ENCODE measurements around the gene CYP2R1.

Gene CYP2R1, protein sequence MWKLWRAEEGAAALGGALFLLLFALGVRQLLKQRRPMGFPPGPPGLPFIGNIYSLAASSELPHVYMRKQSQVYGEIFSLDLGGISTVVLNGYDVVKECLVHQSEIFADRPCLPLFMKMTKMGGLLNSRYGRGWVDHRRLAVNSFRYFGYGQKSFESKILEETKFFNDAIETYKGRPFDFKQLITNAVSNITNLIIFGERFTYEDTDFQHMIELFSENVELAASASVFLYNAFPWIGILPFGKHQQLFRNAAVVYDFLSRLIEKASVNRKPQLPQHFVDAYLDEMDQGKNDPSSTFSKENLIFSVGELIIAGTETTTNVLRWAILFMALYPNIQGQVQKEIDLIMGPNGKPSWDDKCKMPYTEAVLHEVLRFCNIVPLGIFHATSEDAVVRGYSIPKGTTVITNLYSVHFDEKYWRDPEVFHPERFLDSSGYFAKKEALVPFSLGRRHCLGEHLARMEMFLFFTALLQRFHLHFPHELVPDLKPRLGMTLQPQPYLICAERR

DNA sequence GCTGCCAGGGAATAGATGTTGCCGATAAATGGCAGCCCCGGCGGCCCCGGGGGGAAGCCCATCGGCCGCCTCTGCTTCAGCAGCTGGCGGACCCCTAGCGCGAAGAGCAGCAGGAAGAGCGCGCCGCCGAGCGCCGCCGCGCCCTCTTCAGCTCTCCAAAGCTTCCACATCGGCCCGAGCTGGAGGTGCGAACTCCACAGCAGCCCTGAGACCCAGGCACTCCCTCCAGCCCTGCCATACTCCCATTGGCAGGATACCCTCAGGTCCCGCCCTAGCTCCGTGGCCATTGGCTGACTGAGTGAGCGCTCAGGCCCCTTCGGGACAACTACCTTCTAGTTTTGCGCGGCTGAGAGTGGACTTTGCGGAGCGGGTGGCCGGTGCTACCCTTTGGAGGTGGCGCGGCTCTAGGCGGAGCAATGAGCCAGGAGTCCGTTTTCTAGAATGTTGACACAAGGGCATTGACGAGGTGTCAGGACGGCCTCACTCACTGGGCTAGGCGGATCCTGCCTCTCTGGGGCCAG lies at the start of gene CYP2R1:
Gene CYP2R1, minus strand, starts transcription at position 196 of the 521 bp plus-strand sequence. Its CDS starts 26 bp downstream, at position 170.
- DNase-seq = peak; percentile 98

DNA sequence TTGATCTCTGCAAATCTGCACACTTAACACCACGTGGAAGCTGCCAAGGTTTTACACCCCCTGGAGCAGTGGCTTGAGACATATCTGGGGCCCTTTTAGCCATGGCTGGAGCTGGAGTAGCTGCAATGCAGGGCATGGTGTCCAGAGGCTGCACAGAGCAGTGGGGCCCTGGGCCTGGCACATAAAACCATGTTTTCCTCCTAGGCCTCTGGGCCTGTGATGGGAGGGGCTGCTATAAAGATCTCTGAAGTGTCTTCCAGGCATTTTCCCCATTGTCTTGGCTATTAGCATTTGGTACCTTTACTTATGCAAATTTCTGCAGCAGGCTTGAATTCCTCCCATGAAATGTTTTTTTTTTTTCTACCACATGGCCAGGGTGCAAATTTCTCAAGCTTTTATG lies 46.9 kb upstream of the CYP2R1 start:
- DNase-seq = no peak

DNA sequence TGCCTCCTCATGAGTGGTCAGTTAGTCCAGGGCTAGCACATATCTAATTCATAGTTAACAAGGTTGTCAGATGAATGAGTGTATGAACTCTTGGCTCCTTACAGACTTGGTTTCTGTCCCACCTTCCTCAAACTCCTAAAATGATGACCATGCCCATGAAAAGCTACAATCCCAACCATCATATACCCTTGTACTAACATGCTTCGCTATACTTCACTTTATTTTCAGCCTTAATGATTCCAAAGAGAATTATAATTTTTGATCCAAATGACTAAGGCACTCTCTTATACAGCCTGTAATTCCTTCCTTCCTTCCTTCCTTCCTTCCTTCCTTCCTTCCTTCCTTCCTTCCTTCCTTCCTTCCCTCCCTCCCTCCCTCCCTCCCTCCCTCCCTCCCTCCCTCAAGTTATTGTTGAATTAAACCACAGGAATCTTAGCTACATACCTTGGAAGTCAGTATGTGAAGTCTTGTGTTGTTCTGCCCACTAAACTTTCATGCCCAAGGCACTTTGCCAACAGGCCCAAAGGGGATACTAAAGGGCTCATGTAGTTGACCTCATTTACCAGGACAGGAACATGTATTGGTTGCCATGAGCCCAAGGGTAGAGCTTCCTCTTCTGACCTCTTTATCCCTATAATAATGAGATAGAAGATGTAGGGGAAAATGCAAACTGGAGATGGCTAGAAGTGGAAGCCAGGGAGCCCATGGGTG lies 42.8 kb upstream of the CYP2R1 start:
- no peak for DNase-seq

DNA sequence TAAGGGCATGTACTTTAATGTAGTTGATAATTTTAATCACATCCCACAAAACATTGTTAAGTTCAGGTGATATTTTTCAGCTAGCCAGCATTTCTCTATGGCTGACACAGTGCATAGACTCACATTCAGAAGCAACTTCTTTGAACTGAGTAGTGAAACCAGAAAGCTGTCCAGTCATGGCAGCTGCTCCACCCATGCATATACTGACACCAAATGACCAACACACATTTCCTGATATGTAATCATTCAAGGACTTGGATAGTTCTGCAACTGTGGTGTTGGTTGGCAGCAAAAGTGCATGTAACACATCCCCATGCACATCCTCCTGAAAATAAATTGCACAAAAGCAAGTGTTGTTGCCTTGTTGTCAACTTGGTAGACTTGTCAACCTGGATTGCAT lies 40.4 kb upstream of the CYP2R1 start:
- no peak for DNase-seq

DNA sequence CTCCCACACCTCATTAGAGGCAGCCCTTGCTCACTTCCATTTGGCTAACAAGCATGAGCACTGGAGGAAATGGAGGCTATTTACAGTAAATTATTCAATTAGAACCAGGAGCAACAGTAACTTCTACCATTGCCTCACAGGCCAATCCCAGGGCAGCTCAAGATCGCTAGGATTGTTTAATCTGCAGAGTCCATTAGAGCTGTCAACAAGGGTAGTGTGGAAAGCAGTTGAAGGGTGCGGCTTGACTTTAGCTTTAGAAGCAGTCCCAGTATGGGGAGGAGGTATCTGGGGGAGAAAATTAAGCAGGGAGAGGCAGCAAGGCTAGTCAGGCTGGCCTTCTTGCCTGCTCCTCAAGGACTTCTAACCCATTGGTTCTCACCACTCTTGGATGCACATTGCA lies 38.3 kb upstream of the CYP2R1 start:
- no peak for DNase-seq

DNA sequence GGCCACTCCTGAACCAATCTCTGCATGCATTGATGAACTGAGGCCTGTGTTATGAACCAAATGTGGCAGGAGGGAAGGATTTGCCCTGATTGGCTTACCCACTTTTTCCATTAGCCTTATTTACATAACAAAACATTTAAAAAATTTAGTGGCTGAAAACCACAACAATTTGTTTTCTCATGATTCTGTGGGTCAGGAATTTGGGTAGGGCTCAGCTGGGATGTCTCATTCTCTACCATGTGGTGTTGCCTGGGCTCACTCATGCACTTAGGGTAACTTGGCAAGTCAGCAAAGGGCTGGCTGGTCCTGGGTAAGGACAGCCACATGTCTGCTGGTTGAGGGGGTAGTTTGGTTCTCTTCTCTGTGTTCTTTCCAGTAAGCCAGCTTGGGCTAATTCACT lies 35.1 kb upstream of the CYP2R1 start:
- DNase-seq = no peak

DNA sequence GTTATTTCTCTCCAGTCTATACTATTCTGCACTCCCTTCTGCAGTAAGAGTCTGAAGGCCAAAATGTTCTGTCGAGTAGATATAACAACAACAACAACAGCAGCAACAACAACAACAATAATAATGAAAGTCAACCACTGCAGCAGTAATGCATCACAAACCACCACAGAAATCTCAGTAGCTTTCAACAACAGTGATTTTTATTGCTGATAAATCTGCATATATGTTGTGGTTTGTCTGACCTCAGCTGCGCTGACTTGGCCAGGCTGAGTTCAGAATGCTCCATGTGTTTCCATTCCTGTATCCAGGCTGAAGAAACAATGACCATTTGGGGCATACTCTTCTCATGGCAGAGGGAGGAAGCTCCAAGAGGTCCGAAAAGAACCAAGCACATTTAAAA lies 32.3 kb upstream of the CYP2R1 start:
- DNase-seq = no peak

DNA sequence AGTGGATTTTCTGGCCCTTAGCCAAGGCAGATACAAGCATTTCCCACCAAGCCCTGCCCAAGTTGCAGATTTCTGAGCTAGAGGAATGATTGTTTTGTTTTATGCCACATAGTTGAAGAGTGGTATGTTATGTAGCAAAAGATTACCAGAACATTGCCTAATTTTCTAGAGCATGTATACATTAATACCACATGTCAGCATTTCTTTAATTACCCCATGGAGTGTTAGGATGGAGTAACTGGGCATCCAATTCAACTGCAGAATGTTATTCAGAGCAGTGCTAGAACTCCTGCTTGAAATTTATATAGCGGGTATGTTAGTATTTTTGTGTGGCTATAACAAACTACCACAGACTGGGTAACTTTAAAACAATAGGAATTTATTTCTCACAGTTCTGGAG lies 24.4 kb upstream of the CYP2R1 start:
- DNase-seq = no peak

DNA sequence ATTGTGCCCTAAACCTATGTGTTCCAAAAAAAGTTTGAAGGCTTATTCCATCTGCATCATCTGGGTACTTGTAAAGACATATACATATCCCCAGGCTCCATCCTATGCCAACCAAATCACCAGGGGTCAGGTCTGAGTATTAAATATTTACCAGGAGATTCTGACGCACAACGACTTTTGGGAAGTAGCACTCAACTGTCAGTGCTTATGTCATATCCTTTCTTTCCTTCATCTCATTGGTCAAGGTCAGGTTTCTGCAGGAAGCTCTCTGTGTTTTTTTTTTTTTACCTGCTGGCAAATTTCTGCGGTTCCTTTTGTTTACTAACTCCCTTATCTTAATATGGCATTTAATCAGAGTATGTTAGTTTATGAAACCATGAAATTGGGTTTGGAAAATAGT lies 22.5 kb upstream of the CYP2R1 start:
- DNase-seq = no peak

DNA sequence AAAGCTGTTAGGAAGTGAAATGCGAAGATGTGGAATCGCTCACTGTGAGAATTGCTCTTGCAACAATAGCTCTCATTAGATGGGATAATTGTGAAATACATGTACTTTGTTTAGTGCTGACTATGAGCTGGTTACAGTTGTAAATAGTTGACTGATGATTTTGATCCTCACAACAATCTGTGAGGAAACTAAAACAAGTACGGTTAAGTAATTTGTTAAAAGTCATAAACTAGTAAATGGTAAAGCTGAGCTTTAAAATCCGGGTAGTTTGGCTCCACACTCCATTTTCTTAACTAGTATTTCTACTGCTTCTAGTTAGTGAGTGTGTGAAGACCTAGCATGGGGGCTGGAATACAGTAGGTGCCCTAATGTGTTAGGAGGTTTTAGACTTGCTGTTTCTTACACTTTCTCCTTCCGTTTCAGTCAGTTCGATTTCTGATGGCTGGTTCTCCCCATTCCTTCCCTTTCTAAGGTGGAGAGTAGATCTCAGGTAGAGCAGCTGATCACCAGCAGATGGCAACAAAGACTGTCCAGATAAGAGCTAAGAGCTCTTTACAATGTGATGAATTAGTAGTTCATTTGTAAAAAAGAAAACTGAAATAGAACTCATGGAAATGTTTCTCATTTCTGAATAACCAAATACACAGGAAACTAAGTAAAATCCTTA lies 16.3 kb upstream of the CYP2R1 start:
- peak; percentile 50 to 58 for DNase-seq

DNA sequence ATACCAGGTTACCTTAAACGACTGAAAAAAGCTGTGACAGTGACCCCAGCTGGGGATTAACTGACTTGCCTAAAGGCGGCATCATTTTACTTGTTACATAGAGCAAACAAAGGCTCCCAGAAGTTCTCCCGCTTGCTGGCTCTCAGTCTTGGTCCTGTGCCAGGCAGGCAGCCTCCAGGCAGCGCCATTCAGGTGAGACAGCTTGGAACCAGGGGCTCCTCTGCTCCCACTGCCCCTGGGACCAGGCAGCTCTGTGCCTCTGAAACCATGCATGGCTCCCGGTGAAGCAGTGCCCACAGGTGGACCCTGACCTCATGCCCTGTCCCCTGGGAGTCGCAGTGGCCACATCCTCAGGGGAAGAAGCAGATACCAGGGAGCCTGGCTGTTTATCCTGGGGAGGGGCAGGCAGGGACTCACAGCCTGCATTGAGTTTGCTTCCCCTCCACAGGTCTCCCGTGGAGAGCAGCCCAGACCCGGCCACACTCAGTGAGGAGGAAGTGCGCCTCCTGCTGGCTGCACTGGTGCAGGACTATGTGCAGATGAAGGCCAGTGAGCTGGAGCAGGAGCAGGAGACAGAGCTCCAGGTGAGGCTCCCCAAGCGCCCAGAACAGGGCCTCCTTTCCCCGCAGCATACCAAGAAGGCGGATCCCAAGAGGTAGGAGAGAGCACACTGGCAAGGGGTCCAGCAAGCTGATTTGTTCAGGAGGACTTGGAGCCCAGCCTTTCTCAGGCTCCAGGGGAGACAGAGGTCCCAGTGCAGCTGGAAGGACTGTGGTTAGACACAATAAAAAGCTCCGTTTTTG lies 15.6 kb upstream of the CYP2R1 start:
- DNase-seq = peak; percentile 57 to 76

DNA sequence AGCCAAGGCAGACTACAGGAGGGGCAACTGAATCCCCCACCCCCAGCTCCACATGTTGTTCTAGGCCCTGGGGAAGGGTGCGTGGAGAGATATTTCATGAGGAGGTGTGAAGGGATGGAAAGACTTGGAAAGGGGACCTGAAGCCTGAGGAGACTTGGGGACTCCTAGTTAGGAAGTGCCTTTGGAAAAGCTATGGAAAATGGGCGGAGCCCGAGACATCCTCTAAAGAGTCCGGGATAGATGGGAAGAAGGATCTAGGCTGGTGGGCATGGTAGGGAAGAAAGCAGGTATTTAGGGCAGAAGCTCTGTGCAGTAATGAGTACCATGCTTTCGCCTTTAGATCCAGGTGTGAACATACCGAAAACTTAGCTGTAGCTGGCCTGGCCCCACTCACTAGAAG lies 15.0 kb upstream of the CYP2R1 start:
- DNase-seq = no peak

DNA sequence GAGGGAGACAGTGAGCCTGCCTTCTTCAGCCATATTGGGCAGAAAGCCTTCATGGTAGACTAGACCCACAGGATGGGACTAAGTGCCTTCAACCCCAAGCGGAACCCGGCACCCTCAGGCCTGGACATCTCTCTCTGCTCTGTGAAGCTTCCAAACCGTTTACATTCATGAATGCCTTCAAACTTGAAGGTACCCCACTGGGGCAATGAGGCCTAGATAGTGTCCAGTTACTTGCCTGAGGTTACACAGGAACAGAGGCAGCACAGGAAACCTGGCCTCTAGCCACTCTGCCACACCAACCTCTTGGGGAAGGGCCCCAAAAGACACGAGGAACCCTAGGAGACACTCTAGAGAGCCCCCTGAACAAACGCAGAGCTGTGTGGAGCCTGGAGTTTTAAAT lies 14.5 kb upstream of the CYP2R1 start:
- no peak for DNase-seq

DNA sequence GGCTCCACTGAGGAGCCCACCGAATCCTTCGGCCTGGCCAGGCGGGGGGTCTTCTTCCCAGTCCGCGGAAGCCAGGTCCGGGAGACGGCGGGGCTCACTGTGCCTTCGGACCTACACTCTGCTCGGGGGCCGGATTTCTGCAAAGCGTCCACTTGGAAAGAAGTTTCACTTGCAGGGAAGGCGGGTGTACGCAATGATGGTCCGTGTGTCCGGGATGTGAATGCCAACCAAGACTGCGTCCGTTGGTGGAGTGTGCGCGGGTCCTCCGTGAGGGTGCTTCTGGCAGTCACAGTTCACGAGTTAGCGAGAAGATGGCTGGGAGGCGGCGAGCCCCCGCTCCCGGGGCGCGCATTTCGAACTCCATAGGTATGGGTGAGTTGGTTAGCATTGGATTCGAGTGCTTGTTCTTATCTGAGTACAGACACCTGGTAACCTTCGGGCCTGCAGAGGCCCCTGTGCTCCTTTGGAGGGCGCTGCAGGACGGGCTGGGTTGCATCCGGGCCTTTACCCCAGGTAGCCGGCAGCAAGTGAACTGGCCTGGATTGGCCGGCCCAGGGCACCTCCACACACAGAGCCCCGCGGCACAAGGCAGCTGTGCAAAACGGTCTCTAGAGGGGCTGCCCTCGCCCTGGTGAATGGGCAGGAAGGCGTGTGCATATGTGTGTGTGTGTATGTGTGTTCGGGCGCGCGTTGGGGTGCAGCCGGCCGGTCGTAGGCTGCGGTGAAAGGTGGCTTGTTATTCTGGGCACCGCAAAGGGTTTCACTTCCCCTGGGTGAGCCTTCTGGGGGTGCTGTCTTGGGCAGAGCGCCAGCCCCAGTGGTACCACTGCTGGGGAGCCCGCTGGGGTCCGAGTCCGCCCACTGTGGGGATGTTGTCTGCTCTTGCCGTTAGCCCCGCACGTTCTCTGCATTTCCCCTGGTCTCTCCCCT lies 13.3 kb upstream of the CYP2R1 start:
- peak; percentile 60 to 68 for DNase-seq

DNA sequence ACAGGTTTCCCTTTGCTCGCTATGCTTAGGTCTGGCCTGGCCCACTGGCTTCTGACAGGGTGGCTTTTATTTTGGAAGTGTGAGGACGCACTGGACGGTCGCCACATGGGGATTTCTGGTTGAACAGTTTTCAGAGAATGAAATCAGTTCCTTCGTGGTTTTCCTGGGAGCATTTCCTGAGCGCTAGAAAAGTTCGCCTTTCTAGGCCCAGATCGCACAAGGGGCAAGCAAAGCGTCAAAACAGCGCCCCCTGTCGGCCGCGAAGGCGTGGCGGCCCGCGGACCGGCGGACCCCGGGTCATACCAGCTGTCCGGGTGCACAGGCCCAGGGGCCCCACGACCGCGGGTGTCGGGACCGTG lies 12.7 kb upstream of the CYP2R1 start:
- DNase-seq = peak; percentile 22 to 73

DNA sequence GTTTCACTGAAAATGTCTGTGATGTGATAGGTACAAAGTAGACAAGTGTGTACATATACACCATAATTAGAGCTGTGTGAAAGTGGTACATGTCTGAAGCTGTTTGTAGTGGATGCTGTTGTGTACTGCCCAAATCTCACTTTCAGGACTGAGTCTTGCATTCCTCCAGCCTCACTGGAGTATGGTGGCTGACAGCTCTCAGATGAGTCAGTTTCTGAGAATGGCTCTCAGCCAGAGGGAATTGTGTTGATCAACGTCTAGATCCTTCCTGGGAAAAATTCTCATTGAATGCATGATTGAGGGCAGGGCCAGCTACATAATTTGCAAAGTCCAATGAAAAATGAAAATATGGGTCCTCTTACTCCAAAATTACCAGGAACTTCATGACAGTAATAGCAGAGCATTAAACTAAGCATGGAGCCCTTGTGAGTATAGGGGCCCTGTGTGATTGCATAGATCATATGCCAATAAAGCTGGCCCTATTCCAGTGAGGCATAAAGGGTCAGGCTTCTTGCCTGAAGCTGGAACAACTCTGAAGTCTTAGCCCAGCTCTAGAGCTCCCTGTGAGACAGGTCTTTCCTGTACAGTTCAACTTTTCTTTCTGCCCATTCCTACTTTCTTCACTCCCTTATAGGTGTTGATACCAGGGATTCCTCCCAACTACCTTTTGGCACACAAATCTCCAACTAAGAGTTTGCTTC lies 10.8 kb upstream of the CYP2R1 start:
- DNase-seq = no peak

DNA sequence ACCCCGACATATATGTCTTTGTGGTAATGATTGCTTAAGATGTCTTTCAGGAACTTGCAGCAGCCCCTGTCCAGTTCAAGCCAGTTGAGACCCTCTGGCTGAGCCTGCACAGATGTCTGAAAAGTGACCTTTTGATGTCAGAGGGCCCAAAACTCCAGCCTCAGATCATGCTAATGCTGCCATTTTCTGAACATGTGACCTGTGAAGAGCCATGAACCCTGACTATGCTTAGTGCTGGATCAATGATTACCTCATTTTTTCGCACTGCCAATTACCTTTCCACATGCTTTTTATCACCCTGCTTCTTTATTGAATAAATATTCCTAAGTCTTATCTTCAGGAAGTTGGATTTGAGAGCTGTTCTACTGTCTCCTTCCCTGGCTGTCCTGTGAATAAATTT lies 6.9 kb upstream of the CYP2R1 start:
- no peak for DNase-seq

DNA sequence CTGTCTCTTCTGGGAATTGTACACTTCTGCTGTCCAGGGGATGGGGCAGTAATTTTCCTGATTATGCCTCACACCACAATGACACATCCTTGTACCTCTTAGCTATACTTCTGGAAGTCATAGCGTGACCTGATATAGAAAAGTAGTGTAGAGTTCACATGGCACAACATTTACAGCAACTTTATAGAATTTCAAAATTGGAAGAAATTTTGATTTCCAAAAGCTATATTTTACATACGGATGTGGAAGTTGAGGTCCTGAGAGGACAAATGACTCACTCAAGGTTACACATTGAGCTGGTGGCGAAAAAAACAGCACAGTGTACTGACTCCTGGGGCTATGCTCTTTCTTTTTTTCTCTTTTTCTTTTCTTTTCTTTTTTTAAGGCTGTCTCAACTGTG lies 6.3 kb upstream of the CYP2R1 start:
- no peak for DNase-seq

DNA sequence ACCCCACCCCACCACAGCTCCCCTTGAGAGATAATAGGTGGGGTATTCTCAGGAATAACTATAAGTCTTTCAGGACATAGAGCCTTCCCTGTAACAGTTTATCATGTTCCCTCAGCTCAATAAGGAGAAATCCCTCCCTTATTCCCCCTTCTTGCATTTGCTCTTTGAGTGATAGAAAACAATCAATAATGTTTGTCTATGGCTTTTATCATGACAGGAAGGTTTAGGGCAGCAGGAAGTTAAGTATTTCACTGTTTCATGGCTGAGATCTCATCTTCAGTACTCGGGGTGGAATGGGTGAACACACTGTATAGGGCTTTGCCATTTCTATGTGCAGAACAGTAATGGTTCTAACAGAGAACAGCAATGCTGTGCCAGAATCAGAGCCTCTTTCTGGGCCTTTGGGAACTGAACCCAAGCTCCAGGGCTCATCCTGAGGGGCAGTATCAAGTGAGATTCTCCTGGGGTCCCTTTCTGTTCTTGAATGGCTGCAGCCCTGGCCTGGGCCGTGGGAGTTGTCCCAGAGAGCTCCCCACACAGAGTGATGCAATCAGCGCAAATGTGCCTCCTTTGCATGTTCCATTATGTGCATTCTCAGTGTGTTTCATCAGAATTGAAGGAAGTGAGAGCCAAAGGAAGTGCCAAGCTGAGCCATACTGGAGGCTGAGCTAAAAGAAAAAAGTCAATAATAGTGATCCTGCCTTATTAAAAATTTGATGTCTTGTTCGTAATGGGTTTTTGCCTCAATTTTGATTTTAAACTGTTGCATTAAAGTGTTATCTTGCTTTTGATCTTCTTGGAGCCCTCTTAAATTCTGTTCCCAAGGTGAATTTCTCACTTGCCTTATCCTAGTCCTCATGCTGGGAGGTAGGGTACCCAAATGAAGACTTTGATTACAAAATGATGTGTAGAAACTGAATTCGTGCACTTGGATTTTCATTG lies 2.9 kb upstream of the CYP2R1 start:
- peak in 1 of 2 experiments; percentile 75 for DNase-seq

DNA sequence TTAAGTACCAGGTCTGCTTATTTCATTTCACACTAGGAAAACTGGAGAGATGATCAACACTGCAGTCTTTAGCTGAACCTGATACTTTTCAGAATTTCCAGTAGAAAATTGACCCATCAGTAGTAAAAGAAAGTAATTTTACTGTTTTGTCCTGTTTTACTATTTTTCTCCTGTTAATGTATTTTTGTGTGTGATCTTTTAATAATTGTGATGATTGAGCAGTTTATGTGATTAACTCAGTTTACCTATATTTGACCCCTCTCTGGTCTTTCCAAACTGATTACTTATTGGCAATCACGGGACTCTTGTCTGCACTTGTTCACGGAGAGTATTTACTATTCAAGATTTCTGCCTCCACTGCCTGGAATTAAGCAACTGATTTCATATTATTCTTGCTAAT lies 546 bp upstream of the CYP2R1 start:
- no peak for DNase-seq

Data from NCI-H1930 (cell line).